Anterior cingulate cortex (tissue), 58 donors: ENCODE data around the gene XRCC3.

Source experiments
- DNase-seq, 58 donors: peaks; one replicate each; lab custom pipeline; 2025; lab: John Stamatoyannopoulos, UW

The XRCC3 gene

DNA sequence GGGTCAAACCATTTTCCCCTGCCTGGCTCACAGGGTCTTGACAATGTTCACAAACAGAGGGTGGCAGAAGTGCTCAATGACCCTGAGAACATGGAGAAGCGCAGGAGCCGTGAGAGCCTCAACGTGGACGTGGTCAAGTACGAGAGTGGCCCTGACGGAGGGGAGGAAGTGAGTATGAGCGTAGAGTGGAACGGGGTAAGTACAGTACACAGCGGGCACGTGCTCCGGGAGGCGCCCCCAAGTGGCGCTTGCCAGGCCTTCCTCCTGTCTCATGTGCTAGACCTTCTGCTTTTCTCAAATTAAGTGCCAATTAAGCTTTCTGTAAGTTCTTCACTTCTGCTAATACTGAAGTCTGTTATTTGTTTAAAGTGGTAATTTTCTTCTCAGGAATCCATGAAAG, 35.9 kb downstream of the XRCC3 start:
- peak in 2 of 58 donors; percentile 25 to 38 for DNase-seq

DNA sequence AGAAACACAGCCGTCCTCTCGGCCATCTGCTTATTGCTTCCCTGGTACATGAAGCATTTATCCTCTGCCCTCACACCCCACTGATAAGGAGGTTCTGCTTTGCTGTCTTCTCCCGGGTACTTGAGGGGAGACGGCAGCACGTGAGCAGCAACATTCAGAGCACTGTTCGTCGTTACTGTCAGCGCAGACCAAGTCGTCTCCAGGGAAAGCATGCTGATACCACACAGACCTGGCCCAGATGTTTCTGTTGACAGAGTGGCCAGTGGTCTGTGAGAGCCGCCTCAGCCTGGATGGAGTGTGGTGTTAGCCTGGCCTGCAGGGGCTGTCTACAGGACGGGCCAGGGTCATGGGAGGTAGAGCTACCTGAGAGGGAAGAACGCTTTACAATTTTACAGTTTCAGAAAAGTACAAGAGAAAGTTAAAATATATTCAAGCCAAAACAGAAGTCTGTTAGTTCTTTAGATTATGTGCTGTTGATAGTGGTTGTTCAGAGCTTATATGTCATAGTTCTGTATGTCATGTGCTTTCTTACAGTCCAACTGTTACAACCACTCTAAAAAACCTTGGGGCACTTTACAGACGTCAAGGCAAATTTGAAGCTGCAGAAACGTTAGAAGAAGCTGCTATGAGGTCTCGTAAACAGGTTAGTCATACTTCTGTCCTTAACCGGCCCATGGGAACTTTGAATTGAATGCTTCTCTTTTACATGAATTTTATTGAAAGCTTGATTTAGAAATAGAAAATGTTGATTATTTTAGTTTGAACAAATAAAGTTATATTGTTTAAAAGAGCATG, 38.2 kb downstream of the XRCC3 start:
- no peak for DNase-seq

DNA sequence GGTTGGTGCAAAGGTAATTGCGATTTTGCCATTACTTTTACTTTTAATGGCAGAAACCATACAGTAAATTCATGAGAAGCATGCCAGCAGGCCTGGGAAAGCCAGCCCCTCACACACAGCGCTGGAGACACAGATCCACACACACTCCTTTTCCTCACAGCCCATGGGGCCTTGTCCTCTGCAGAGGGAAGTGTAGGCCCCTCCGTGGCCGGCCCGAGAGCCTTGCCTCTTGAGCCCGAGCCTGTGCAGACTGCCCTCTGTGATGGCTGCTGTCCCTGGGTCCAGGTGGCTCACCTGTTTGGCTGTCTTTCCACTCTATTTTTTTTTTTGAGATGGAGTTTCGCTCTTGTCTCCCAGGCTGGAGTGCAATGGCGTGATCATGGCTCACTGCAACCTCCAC, 39.3 kb downstream of the XRCC3 start:
- DNase-seq: no peak

DNA sequence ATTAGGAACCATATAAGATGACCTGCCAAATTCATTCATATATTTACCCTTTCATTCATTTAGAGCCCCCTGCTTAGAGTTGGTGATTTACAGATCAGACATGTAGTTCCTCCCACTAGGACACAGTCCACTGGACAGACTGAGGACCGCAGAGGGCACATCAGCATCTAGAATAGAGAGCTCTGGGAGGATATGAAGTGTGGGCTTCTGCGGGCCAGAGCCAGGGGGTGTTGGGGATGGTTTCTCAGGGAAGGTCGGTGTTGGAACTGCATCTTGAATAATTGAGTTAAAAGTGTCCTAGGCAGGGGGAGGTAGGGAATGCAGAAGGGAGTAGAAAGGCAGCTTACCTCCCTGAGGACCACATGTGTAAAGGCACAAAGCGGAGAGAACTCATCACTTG, 43.3 kb downstream of the XRCC3 start:
- DNase-seq: no peak

DNA sequence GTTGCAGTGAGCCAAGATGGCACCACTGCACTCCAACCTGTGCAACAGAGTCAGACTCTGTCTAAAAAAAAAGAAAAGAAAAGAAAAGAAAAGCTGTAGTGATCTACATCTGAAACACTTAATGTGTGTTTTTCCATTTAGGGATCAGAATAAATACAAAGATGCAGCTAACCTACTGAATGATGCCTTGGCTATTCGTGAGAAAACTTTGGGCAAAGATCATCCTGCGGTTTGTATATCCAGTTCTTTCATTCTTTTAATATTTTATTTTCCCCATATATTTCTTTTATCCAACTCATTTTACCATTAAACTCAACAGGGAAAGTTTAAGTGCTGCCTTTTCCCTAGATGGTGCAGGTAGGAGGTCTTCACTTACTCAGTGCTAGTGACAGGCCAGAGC, 45.9 kb downstream of the XRCC3 start:
- no peak for DNase-seq

DNA sequence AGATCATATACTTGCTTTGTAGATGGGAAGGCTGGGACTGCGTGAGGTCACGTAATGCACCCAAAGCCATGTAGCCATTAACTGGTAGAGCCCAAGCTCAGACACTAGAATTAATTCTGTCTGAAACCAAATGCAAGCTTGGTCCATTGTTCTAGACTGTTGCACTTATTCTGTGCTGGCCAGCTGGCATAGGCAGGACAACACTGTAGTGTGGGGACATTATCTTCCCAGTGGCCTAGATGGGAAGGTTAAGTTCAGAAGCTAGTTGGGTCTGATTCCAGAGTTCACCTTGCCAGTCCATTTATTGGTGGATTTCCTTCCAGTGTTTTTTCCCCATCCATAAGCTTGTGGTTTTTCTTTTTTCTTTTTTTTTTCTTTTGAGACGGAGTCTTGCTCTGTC, 47.1 kb downstream of the XRCC3 start:
- DNase-seq: no peak

DNA sequence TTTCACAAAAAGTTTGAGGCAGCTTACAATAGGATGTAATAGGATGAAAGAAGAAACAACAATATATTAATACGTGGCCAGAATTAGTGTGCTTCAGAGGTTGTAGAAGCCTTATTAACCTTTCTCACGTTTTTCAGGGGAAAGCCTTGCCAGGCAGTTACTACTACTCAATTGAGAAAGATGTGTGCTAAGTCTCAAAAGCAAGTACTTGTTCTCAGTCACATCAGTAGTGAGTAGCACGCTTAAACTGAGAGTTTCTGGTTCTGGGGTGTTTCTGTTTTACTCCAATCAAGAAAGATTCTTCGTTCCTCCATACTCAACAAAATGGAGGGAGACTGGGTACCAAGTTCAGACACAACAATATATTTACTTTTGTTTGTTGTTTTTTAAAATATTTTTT, 47.6 kb downstream of the XRCC3 start:
- DNase-seq: no peak

DNA sequence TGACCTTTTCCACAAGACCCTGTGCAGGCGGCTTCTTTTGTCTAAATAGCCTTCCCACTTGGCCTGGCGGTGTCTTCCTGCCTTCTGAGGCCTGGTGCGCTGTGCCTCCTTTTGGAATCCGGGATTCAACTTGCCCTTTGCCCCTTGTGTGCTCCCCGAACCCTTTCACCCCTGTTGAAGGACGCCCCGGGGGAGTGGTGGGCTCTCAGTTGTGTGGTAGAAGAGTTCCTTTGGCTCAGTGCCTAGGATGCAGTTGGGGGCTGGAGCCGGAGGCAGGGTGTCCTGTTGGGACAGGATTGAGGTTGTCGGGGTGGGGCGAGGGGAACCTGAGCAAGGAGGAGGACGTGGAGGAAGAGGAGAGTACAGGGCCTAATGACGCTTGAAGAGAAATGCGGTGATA, 51.7 kb downstream of the XRCC3 start:
- DNase-seq: no peak

DNA sequence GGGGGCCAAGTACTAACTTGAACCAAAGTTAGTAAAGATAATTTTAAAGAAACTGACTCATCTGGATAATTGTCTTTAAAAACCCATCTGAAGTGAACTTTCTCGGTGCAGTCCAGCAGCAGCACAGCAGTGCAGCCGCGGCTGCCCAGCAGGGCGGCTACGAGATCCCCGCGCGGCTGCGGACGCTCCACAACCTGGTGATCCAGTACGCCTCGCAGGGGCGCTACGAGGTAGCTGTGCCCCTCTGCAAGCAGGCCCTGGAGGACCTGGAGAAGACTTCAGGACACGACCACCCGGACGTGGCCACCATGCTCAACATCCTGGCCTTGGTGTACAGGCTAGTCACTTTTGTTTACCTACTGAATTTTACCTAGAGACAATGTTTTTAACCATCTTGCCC, 52.7 kb downstream of the XRCC3 start:
- no peak for DNase-seq

DNA sequence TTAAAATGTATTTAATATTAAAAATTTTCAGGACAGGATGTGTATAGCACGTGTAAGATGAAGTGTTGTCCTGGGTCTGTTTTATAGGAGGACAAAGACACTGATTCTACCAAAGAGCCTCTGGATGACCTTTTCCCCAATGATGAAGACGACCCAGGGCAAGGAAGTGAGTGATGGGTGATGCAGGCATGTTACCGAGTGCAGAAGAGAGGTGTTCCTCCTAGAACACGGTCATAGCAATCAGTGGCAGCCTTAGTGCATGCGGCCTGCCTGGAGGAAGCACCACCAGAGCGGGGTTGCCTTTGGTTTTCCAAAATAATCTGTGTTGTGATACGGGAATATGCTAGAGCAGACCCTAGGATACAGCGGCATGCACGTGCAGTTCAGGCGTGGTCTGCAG, 53.2 kb downstream of the XRCC3 start:
- no peak for DNase-seq

DNA sequence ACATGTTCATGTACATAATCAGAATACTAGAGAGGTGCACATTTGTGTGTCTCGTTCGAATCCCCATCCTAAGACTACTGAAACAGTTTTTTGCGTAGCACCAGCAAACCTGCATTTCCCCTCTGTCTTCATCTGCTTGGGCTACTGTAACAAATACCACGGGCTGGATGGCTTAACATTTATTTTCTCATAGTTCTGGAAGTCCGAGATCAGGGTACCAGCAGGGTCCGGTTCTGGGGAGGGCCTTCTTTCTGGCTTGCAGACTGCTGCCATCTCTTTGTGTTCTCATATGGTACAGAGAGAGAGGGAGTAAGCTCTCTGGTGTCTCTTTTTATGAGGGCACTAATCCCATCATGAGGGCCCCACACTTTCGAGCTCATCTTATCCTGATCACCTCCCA, 55.6 kb downstream of the XRCC3 start:
- DNase-seq: no peak

DNA sequence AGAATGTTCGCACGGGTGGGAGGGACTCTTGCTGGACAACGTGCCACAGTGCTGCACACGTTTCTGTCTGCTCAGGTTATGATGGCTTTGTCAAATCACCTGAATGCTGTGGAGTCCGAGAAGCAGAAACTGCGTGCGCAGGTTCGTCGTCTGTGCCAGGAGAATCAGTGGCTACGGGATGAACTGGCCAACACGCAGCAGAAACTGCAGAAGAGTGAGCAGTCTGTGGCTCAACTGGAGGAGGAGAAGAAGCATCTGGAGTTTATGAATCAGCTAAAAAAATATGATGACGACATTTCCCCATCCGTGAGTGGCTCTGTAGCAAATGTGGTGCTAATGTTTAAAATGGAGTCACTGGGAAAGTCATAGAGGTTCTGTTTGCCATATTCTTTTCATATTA, 57.8 kb downstream of the XRCC3 start:
- DNase-seq: peak in 10 of 58 donors; percentile 8 to 46 (median 18)

DNA sequence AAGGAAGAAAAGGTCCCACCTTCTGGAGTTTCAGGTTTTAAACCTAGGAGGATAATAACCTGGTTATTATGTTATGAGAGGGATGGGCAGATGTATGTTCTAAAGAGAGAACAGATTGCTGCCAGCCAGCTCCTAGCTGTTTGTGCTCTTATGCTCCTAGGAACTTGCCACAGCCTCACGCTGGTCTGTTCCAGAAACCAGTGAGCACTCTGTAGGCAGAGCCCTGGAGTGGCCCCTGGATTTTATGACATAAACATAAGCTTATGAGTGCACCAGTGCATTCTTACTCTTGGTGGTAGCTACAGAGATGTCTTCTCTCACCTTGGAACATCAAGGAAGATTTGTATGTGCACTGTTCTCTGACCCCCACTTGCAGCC, 58.5 kb downstream of the XRCC3 start:
- no peak for DNase-seq

DNA sequence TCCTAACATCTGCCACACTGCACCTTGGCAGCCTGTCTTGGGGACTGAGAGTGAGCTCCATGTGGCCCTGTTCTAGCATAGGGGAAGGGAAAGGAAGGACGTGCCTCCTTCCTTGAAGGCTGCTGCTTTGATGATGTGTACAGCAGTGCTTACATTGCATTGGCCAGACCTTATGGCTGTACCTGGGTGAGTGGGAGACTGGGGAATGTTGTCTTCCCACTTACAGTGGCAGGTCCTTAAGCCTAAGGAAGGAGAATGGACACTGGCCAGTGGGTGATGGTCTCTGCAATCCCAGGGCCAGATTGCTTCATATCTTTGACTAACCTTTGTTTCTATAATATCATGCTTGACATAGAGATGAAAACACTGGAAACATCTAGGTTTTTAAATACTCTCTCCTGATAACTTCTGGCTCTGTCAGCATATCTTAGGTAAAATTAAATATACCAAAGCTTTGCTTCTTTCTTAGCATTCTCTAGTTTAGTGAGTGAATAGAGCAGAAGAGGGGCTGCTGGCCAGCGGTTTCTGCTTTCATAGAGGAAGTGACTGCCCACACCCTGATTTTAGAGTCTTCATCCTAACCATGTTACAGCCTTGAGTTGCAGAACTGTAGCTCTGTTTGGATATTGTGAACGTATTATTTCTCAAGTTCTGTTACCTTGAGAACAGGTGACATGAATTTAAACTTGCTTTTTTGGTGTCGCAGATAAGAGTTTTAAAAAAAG, 59.1 kb downstream of the XRCC3 start:
- no peak for DNase-seq

DNA sequence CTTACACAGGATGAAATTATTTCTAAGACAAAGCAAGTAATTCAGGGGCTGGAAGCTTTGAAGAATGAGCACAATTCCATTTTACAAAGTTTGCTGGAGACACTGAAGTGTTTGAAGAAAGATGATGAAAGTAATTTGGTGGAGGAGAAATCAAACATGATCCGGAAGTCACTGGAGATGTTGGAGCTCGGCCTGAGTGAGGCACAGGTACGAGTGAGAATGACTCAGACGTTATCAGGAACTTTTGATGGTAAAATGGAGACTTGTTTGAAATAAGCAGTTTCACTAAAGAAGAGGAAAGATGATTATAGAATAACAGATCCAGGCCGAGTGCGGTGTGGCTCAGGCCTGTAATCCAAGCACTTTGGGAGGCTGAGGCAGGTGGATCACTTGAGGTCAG, 60.6 kb downstream of the XRCC3 start:
- no peak for DNase-seq

DNA sequence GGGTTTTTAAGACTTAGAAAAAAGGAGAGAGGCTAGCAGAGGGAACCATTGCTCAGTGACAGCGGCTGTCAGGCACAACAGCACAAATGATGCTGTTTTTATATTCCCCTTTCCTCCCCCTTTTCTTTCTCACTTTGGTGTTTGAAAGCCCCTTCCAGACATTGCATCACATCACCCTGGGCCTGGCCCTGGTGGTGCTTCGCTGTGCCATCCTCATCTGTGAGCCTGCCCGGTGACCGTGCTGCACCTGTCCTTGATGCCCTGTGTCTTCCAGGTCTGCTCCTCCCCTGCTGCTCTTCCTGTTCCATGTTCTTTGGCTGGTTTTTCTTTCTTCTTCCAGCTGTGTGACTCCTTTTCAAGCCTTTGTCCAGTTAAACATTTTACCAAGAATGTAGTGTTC, 61.4 kb downstream of the XRCC3 start:
- DNase-seq: no peak

DNA sequence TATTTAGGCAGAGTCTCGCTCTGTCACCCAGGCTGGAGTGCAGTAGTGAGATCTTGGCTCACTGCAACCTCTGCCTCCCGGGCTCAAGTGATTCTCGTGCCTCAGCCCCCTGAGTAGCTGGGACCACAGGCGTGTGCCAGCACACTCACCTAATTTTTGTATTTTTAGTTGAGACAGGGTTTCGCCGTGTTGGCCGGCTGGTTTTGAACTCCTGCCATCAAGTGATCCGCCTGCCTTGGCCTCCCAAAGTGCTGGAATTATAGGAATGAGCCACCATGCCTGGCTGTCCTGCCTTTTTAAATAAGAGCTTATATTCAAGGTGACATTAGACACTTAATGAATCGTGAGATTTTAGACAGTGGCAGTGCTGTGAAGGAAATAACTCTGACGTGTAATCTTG, 61.9 kb downstream of the XRCC3 start:
- DNase-seq: peak in 1 of 58 donors; percentile 12

DNA sequence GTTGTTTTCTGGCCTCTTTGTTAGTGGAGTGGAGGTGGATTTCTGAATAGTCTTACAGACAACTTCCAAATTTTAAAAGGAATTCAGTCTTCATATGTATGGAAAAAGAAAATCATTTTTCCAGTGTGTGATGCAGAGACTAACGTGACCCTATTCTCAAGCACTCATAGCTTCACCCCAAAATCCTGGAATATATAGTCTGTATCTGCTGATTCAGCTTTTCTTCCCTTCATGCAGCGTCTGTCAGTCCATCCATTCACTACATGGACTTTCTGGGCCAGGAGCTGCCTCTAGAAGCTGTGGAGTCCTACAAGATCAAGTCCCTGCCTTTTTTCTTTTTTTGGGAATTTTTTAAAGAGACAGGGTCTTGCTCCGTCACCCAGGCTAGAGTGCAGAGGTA, 62.4 kb downstream of the XRCC3 start:
- no peak for DNase-seq

DNA sequence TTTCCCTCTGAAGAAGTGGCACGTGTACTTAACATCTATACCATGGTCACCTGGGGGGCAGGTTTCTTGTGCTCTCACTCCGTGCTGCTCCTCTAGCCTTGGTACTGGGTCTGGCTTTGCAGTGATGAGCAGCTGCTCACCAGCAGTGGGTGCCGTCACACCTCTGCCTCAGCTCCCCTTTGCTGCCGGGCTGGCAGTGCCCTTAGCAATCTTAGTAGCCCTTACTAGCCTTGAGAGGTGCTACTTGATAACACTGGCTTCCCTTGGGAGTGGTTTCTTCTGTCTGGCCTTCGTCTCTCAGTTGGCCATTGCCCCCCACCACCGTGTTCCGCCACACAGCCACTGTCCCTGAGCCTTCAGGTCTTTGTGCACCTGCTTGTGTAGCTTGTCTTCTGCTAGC, 63.7 kb downstream of the XRCC3 start:
- no peak for DNase-seq

DNA sequence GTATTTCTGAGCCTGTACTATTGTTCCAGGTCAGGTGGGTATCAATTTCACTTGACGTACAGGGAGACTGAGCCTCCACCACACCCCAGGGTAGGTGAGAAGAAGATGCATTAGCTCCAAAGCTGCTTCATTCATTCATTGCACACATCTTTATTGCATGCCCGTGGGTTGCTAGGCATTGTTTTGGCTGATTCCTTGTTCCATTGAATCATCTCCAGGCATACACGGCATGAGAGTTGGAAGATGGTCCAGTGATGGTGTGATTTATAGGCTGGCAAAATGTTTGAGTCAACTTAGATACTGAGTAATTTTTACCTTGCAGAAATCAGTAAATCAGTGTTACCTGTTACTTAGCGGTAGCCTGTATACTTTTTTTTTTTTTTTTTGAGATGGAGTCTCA, 65.0 kb downstream of the XRCC3 start:
- peak in 1 of 58 donors; percentile 7 for DNase-seq

DNA sequence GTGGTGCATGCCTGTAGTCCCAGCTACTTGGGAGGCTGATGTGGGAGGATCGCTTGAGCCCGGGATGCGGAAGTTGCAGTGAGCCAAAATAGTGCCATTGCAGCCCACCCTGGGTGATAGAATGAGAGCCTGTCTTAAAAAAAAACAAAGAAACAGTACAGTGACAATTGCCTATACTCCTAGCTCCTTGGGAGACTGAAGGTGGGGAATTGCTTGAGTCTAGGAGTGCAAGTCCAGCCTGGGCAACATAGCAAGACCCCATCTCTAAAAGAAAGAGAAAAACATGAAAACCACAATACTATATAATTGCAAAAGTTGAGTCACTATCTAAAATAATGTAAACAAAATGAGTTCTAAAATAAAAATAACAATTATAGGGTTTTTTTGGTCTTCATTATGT, 66.2 kb downstream of the XRCC3 start:
- no peak for DNase-seq
